ENCODE data around the gene ZDHHC1. TPM values are rescaled to one million over a fixed set of nuclear protein-coding genes. Genes with fewer than 3 reads are reported as not detected.

The ZDHHC1 gene
- total and polyA plus RNA-seq, 12 donors: 1.3 to 30.0 (median 12.6) TPM

GRCh38 chr16:67463059-67463458 is 46.8 kb upstream of the ZDHHC1 start:
- intact Hi-C loops (cut with DNase I): no loop called here
- no peak overlapping the region for H3K4me3 ChIP-seq
- peaks cover 69 to 82% of the 10 kb centered on the region in 2 donors for H3K4me1 ChIP-seq (replicated peaks in 1 of 2)
- H3K9me3 ChIP-seq (replicated peaks in 1 of 3): no peaks in the 10 kb centered on the region
- WGBS, 4 donors: 76 to 87% (median 78%) methylated on average over 5 of the region's 5 CpGs
- TF ChIP-seq CTCF (IDR thresholded peaks at IDR 0.05): no peak
- no peak for TF ChIP-seq POLR2A (IDR thresholded peaks at IDR 0.05)
- H3K27ac ChIP-seq: no peak overlapping the region
- H3K36me3 ChIP-seq (replicated peaks in 1 of 2): no peaks in the 10 kb centered on the region
- no peaks in the 10 kb centered on the region for H3K27me3 ChIP-seq
- no peak for DNase-seq

GRCh38 chr16:67462279-67462655 is 46.0 kb upstream of the ZDHHC1 start:
- intact Hi-C loops (cut with DNase I): no loop called here
- Histone ChIP-seq H3K4me1 (replicated peaks in 1 of 2) (peaks cover 76 to 84% of the 10 kb centered on the region in 2 donors), H3K4me3 (no peak overlapping the region), H3K36me3 (replicated peaks in 1 of 2) (no peaks in the 10 kb centered on the region), H3K27me3 (no peaks in the 10 kb centered on the region), H3K27ac (no peak overlapping the region), H3K9me3 (replicated peaks in 1 of 3) (no peaks in the 10 kb centered on the region)
- no peak for DNase-seq
- 80 to 88% (median 81%) methylated on average over 5 of the region's 5 CpGs for WGBS, 4 donors
- no peak for TF ChIP-seq POLR2A (IDR thresholded peaks at IDR 0.05)
- no peak for TF ChIP-seq CTCF (IDR thresholded peaks at IDR 0.05)

- Histone ChIP-seq H3K9me3 (replicated peaks in 1 of 3) (no peaks in the 10 kb centered on the region), H3K27me3 (no peaks in the 10 kb centered on the region), H3K27ac (no peak overlapping the region), H3K4me3 (no peak overlapping the region), H3K4me1 (replicated peaks in 1 of 2) (peaks cover 78 to 89% of the 10 kb centered on the region in 2 donors), H3K36me3 (replicated peaks in 1 of 2) (no peaks in the 10 kb centered on the region)
- no peak for DNase-seq
- WGBS, 4 donors: 67 to 97% (median 82%) methylated on average over 3 to 8 of the region's 8 CpGs
- TF ChIP-seq CTCF (IDR thresholded peaks at IDR 0.05) (no peak), POLR2A (IDR thresholded peaks at IDR 0.05) (no peak)
- intact Hi-C loops (cut with DNase I): no loop called here
These were observed 45.5 kb upstream of the ZDHHC1 start for GRCh38 chr16:67461600-67462278.

GRCh38 chr16:67460961-67461360 is 44.7 kb upstream of the ZDHHC1 start:
- WGBS, 4 donors: 80 to 85% (median 81%) methylated on average over 1 to 2 of the region's 2 CpGs
- Histone ChIP-seq H3K27ac (no peak overlapping the region), H3K27me3 (no peaks in the 10 kb centered on the region), H3K36me3 (replicated peaks in 1 of 2) (no peaks in the 10 kb centered on the region), H3K9me3 (replicated peaks in 1 of 3) (no peaks in the 10 kb centered on the region), H3K4me1 (replicated peaks in 1 of 2) (peaks cover 84 to 97% of the 10 kb centered on the region in 2 donors), H3K4me3 (no peak overlapping the region)
- intact Hi-C loops (cut with DNase I): no loop called here
- no peak for DNase-seq
- TF ChIP-seq POLR2A (IDR thresholded peaks at IDR 0.05): no peak
- no peak for TF ChIP-seq CTCF (IDR thresholded peaks at IDR 0.05)
